ENCODE results near the gene ERGIC3.
"Not testable (repeated sequence)": the region's sequence is repeated elsewhere in the genome, so short reads cannot be mapped to it uniquely, and the experiment has no call there.

Gene ERGIC3

DNA sequence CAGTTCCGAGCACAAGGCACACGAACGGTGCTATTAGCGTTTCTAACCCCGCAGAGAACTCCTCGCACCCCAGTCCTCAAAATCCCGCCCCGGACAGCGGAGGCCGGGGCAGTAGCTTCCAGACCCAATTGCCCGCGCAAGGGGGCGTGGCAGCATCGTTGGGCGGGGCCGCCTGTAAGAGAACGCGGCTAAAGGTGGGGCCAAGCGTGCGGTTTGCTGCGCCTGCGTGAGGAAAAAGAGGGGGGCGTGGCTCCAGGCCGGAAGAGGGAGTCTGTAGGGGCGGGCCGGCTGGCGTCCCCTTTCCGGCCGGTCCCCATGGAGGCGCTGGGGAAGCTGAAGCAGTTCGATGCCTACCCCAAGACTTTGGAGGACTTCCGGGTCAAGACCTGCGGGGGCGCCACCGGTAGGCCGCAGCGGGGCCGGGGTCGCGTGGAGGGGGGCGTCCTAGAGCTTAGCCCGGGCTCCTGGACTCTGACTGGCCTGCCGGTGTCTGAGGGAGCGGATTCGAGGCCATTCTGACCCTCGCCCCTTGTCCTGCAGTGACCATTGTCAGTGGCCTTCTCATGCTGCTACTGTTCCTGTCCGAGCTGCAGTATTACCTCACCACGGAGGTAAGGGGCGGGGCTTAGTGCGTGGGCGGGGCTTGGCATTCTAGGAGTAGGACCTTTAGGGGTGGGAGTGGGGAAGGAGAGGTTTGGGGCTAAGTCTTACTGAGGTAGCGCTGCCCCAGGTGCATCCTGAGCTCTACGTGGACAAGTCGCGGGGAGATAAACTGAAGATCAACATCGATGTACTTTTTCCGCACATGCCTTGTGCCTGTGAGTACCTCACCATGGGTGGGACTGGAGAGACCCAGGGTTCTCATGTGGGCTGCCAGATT lies at the start of gene ERGIC3:
TSS of gene ERGIC3 (plus strand) at position 296 of the 880 bp plus-strand sequence. CDS start at position 316, 20 bp downstream.
- DNase-seq, result peak; percentile 96

- no peak for DNase-seq
These were observed 49.5 kb upstream of the ERGIC3 start for GRCh38 chr20:35492352-35492751.

DNA sequence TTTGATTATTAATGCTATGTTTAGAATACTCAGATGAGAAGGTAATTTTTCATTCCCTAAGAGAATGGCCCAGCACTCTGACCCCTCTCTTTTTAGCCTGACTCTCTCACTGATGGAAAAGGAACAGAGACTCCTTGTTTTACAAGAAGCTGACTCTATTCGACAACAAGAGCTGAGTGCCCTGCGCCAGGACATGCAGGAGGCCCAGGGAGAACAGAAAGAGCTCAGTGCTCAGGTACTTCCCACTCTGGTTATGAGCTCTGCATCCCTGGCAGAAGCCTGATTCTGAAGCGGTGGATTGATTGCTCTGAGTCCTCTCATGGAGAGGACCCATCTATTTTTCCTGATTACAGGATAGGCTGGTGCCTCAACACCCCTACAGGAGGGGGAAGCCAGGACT lies 45.4 kb upstream of the ERGIC3 start:
- no peak for DNase-seq

DNA sequence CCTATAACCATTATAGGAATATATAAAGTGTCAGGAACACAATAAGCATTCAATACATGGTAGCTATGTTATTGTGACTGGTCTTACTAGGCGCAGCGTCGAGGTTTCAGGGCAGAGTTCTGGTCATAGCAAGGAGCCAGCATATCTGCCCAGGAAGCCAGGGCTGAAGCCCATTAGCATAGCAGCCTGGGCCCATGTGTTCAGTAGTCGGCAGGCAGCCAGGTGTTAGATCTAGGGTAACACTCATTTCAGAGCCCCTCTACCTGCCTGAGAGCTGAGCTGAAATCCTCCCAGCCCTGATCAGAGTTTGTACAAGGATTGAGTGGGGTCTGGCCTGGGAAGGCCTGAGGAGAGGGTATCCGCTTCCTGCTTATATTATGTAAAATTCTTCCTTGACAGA lies 44.6 kb upstream of the ERGIC3 start:
- DNase-seq, result no peak

DNA sequence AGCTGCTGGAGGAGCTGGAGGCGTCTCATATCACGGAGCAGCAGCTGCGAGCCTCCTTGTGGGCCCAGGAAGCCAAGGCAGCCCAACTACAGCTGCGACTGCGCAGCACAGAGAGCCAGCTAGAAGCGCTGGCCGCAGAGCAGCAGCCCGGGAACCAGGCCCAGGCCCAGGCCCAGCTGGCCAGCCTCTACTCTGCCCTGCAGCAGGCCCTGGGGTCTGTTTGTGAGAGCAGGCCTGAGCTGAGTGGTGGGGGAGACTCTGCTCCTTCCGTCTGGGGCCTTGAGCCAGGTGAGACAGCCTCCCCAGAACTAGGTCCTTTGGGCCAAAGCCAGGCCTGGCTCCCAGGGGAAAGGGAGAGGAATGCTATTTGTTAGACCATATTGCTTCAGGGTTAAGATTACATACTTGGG lies 44.1 kb upstream of the ERGIC3 start:
- no peak for DNase-seq

DNA sequence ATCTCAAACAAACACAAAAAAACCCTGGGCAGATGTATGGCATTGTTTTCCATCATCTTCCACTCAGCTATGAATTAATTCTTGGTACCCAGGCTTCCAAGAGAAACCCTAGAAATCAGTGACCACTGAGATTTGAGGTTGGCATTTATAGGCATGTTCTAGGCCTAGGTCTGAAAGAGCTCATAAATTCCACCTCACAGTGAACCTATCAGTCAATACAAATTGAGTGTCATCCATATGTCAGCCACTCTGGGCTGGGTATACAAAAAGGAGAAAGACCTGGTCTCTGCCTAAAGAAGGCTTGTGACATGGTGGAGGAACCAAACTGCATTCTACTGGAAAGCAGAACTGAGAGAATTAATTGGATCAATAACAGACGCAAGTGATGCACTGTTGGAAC lies 42.6 kb upstream of the ERGIC3 start:
- DNase-seq, result no peak

GRCh38 chr20:35502352-35502751 lies 39.5 kb upstream of the ERGIC3 start:
- DNase-seq, result no peak

DNA sequence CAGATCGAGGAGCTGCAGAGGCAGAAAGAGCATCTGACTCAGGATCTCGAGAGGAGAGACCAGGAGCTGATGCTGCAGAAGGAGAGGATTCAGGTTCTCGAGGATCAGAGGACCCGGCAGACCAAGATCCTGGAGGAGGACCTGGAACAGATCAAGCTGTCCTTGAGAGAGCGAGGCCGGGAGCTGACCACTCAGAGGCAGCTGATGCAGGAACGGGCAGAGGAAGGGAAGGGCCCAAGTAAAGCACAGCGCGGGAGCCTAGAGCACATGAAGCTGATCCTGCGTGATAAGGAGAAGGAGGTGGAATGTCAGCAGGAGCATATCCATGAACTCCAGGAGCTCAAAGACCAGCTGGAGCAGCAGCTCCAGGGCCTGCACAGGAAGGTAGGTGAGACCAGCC lies 38.6 kb upstream of the ERGIC3 start:
- no peak for DNase-seq

DNA sequence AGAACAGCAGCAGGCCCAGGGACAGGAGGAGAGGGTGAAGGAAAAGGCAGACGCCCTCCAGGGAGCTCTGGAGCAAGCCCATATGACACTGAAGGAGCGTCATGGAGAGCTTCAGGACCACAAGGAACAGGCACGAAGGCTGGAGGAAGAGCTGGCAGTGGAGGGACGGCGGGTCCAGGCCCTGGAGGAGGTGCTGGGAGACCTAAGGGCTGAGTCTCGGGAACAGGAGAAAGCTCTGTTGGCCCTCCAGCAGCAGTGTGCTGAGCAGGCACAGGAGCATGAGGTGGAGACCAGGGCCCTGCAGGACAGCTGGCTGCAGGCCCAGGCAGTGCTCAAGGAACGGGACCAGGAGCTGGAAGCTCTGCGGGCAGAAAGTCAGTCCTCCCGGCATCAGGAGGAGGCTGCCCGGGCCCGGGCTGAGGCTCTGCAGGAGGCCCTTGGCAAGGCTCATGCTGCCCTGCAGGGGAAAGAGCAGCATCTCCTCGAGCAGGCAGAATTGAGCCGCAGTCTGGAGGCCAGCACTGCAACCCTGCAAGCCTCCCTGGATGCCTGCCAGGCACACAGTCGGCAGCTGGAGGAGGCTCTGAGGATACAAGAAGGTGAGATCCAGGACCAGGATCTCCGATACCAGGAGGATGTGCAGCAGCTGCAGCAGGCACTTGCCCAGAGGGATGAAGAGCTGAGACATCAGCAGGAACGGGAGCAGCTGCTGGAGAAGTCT lies 37.9 kb upstream of the ERGIC3 start:
- no peak for DNase-seq

DNA sequence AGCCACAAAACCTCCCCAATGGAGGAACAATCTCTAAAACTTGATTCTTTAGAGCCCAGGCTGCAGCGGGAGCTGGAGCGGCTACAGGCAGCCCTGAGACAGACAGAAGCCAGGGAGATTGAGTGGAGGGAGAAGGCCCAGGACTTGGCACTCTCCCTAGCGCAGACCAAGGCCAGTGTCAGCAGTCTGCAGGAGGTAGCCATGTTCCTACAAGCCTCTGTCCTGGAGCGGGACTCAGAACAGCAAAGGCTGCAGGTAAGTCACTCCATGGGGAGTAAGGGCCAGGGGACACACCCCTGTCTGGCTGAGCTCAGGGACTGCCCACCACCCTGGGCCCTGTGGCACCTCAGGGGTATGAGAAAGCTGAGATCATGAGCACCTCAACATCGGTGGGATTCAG lies 37.1 kb upstream of the ERGIC3 start:
- no peak for DNase-seq

DNA sequence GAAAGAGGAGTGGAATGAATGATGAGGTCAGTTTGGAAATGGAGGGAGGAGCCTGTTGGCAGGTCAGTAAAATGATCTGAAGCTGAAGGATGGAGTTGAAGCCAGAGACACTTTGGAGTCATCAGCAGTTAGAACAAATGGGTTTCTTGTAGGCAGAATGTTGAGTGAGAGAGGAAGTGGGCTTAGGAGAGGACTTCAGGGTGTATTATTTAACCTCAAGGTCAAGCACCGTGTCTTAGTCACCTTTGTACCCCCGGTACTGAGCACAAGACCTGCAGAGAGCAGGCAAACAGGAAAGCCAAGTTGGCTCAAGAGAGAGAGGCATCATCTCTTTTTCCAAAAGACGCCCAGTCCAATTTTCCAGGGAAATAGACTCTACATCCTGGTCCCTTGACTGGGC lies 35.7 kb upstream of the ERGIC3 start:
- DNase-seq, result no peak

DNA sequence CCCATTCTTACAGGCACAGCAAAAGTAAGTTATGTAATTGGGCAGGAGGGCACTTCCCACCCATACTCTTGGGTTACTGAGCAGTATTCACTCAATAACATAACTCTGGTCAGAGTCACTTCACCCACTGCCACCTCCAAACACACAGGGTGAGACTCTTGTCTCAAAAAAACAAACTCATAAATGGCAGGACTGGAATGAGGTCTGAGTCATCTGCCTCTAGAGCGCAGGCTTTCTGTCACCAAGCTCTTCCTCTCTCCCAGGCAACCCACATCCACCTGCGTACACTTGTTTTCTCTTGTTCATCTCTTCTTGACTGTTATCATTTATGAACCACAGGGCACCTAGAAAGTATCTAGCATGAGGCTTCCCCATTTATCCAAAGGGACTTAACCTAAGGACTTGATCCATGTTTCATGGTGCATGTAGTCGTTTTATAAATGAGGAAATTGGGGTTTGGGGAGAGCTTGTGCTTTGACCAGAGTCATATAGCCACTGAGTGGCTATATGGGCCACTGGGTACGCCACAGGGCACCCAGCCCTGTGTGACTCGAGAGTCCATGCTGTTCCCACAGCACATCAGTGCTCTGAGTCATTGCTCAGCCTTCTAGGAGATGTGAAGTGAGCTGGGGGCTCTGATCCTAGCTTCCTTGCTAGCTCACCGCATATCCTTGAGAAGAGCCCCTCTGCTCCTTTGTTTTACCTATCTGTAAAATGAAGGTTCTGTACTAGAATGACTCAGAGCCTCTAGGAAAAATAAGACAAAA lies 34.8 kb upstream of the ERGIC3 start:
- no peak for DNase-seq

DNA sequence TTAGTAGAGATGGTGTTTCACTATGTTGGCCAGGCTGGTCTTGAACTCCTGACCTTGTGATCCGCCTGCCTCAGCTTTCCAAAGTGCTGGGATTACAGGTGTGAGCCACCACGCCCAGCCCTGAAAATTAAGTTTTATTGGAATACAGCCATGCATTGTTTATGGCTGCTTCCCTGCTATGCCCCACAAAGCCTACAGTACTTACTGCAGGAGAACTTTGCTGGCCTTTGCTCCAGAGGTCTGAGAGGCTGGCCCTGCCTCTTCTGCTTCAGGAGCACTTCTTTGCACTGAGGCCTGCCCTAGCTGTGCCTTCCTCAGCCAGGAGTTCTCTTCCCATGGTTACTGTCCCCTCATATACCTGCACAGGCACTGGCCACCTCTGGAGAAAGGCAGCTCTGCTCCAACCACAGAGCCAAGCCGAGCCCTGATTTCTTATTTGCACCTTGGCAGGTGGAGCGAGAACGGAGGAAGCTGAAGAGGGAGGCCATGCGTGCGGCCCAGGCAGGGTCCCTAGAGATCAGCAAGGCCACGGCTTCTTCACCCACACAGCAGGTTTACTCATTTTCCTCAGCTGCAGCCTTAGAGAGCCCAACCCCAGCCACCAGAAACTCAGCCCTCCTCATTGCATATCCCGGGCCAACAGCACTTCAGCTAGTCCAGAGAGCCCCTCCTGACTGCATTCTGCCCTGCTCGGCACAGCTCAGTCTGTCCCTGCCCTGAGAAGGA lies 33.2 kb upstream of the ERGIC3 start:
- no peak for DNase-seq

DNA sequence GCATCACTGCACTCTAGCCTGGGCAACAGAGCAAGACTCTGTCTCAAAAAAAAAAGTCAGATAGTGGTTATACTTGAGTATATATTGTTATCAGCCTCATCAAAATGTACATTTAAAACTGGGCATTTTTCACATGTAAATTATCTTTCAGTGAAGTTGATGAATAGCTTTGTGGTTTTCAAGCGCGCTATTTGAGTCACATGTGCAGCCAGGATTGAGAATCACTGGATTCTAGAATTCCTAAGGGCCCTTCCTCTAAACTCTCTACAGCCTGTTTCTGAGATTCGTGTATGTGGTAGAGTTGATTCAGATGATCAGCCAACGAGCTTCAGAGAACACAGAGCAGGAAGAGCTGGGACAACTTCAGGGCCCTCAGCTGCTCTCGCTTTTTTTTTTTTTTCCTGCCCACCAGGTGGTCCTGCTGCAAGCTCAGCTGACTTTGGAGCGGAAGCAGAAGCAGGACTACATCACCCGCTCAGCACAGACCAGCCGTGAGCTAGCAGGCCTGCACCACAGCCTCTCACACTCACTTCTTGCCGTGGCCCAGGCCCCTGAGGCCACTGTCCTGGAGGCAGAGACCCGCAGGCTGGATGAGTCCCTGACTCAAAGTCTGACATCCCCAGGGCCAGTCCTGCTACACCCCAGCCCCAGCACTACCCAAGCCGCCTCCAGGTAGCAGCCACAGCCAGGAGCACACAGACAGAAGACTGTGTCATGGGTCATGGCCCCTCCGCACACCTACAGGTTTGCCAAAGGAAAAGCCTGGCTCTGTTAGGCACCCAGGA lies 30.7 kb upstream of the ERGIC3 start:
- DNase-seq, result no peak

DNA sequence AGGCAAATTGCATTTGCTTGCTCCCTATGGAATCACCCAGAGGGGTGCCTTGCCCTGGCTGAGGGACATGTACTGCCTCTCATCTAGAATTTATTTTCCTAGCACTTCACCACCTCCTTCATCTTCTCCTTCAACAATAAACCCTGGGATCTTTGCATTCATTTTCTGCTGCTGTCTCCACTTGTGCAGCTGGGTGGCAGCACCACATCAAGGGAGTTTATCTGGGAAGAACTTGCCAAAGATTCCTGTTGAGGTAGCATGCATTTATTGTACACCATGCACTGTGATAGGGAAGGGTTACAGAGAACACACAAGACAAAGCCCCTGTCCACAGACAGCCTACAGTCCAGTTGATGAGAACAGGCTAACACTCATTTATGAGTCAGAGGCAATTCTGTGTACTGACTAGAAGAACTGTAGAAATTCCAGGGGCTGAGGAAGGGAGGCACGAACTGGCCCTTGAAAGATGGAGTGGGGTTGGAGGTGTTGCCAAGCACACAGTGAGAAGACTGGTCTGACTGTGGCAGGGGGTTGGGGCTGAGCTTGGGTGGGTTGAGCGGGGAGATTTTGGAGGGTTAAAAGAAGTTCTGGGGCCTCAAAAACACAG lies 30.0 kb upstream of the ERGIC3 start:
- DNase-seq, result no peak

DNA sequence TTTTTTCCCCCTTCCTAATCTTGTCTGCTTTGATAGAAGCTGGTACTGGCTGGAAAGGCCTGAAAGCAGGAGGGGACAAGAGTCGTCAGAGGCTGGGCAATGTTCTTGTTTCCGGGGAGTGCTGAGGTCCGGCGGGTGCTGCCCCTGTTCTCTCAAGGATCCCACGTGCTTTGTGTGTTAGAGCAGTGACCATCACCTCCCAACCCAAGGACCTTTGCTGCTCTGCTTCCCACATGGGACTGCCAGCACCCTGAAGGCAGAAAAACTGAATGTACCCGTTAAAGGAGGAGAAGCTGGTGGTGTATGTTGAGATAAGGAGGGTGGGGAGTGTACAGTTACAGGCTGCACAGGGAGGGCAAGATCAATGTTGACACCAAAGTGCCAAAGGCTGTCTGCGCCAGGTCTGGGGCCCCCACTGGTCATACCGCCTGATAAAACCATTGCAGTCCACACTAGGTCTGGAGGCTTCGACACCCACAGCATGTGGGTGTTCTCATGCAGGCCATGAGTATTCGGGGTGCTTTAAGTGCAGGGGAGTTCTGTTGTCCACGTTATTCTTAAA lies 27.4 kb upstream of the ERGIC3 start:
- no peak for DNase-seq

GRCh38 chr20:35515341-35515740 lies 26.5 kb upstream of the ERGIC3 start:
- DNase-seq, result no peak

DNA sequence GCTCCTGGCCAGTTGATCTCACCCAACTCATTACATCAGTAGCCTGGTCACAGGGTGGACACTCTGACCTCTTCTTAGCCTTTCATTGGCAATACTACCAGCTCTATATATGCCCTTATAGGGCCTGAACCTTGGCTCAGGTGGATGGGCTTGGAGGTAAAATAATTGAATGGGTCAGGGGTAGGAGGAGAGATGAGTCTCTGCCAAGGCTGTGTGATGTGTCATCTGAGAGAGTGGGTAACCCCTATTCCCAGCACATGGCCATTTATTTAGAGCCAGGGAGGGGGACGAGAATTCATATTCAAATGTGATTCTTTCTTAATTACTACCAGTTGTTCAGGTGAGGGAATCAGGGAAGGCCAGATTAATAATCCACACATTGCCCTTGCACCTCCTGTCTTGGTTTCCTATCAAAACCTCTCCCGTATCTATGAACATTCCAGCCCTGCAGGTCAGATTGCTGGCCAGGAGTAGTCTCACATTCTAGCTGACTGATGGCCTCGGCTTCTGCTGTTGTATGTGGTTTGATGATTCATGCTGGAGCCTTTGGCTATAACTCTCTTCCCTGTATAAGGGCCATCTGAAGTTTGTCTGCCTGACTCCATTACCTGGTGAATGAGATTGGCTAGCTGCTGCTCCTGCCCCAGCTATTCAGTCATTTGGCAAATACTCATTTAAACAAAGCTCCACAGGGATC lies 25.8 kb upstream of the ERGIC3 start:
- DNase-seq, result no peak

- DNase-seq, result no peak
These were observed 24.8 kb upstream of the ERGIC3 start for GRCh38 chr20:35517125-35517524.

DNA sequence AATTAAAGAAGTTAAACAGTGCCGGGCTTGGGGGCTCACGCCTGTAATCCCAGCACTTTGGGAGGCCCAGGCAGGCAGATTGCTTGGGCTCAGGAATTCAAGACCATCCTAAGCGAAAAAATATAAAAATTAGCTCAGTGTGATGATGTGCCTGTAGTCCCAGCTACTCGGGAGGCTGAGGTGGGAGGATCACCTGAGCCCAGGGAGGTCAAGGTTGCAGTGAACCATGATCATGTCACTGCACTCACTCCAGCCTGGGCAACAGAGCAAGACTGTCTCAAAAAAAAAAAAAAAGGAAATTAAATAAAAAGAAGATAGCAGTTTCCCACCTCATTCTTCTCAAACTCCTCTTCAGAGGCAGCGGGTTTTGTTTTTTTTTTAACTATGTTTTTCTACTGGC lies 24.1 kb upstream of the ERGIC3 start:
- DNase-seq, result not testable (repeated sequence)

- DNase-seq, result no peak
These were observed 22.9 kb upstream of the ERGIC3 start for GRCh38 chr20:35518955-35519354.

Measured in NCI-H1092 treated with DMSO at 0.1 percent for 48 hours (cell line).